Measurements from ENCODE around the gene ARHGEF2. TPM values are rescaled to one million over a fixed set of nuclear protein-coding genes. Genes with fewer than 3 reads are reported as not detected.

Gene ARHGEF2
- total and polyA plus RNA-seq, 9 of the 15 experiments (the other 6 are each of a cell fraction or from before 2014, with no cell fraction given), result 7.1 to 162 (median 62.2) TPM

- TF ChIP-seq CUX1 (CRISPR knock-in tag; IDR thresholded peaks at IDR 0.05) (peak; percentile 70; the same call in 1 of the 2 replicates), ZNF436 (CRISPR knock-in tag; IDR thresholded peaks at IDR 0.05) (no peak), ZBTB43 (CRISPR knock-in tag; IDR thresholded peaks at IDR 0.05) (no peak), CHD1 (IDR thresholded peaks at IDR 0.05; ENCODE audit: low read length) (peak; percentile 38), ZBTB40 (IDR thresholded peaks at IDR 0.05) (peak; percentile 99), ZBTB40 (CRISPR knock-in tag; IDR thresholded peaks at IDR 0.05) (no peak), STAT5A (IDR thresholded peaks at IDR 0.05; ENCODE audit: borderline replicate concordance, low read length) (no peak; the same call in 1 of the 2 replicates), ZNF311 (CRISPR knock-in tag; IDR thresholded peaks at IDR 0.05) (no peak), RBM25 (IDR thresholded peaks at IDR 0.05; ENCODE audit: low read depth, low read length, severe bottlenecking) (no peak), BCOR (IDR thresholded peaks at IDR 0.05) (peak; percentile 26; the same call in 1 of the 2 replicates), RB1 (IDR thresholded peaks at IDR 0.05; ENCODE audit: low read depth) (peak; percentile 65; the same call in 1 of the 2 replicates)
These were observed 44.0 kb downstream of the ARHGEF2 start, which contains the start of gene KHDC4 (continued) for GRCh38 chr1:155934097-155934935.

Data from K562 (cell line).